ENCODE measurements around the gene OR3A3.
"Not testable (repeated sequence)": the region's sequence is repeated elsewhere in the genome, so short reads cannot be mapped to it uniquely, and the experiment has no call there.

OR3A3 gene

DNA sequence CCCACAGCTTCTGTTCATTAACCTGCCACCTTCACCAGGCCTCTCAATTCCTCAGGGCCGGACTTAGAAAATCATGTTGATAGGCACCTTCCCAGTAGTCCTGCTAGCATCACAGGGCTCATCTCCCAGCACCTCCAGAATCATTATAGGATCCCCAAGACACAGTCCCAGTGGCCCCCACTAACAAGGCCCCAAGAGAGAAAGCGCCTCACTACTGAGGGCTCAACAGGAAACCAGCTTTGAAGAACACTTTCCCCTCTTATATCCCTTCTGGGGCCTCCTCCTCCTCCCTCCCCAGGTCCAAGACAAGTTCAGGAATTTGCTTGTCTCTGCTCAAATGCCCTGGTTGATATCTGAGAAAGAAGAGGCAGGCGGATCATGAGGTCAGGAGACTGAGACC, at the start of gene OR3A3:
TSS of gene OR3A3 (plus strand) at position 301 of the 400 bp plus-strand sequence.
- in situ Hi-C loops (cut with MboI; ENCODE audit: low sequenced_read_pairs), result no loop called here

DNA sequence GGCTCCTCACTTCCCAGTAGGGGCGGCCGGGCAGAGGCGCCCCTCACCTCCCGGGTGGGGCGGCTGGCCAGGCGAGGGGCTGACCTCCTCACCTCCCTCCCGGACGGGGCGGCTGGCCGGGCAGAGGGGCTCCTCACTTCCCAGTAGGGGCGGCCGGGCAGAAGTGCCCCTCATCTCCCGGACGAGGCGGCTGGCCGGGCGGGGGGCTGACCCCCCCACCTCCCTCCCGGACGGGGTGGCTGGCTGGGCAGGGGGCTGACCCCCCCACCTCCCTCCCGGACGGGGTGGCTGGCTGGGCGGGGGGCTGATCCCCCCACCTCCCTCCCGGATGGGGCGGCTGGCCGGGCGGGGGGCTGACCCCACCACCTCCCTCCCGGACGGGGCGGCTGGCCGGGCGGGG, 40.0 kb upstream of the OR3A3 start:
- in situ Hi-C loops (cut with MboI; ENCODE audit: low sequenced_read_pairs), result not testable (repeated sequence)

DNA sequence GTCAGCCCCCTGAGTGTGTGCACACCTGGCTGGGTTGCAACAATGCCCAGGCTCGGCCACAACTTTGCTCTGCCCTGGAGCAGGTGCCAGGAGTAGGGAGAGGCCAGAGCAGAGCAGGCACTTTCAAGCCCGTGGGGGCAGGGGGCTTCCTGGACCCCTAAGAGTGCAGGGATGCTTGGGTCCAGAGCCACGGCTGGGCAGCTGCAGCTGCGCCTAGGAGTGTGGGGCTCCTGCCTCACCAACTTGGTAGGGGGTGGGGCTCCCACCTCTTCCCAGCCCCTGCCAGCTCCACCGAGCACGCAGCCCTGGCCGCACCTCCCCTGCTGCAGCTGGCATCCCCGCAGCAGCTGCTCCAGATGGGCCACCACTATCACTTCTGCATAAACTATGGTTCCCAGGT, 32.8 kb upstream of the OR3A3 start:
- in situ Hi-C loops (cut with MboI; ENCODE audit: low sequenced_read_pairs), result no loop called here

DNA sequence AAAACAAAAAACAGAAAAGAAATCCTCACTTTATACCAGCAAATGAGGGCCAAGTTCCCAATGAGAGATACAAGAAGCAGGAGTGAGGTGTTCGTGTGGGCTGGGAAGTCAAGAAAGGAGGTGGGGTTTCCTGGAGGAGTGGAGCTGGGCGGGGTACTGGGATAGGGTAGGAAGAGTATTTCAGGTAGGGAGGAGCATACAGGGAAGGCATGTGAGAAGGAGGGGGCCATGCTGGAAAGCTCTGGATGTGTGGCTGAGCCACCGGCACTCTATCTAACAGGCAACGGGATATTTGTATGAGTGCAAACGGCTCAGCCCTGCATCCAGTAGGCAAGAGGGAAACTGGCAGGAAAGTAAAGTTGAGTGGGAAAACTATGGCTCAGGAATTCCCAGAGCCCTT, 29.2 kb upstream of the OR3A3 start:
- in situ Hi-C loops (cut with MboI; ENCODE audit: low sequenced_read_pairs), result no loop called here

DNA sequence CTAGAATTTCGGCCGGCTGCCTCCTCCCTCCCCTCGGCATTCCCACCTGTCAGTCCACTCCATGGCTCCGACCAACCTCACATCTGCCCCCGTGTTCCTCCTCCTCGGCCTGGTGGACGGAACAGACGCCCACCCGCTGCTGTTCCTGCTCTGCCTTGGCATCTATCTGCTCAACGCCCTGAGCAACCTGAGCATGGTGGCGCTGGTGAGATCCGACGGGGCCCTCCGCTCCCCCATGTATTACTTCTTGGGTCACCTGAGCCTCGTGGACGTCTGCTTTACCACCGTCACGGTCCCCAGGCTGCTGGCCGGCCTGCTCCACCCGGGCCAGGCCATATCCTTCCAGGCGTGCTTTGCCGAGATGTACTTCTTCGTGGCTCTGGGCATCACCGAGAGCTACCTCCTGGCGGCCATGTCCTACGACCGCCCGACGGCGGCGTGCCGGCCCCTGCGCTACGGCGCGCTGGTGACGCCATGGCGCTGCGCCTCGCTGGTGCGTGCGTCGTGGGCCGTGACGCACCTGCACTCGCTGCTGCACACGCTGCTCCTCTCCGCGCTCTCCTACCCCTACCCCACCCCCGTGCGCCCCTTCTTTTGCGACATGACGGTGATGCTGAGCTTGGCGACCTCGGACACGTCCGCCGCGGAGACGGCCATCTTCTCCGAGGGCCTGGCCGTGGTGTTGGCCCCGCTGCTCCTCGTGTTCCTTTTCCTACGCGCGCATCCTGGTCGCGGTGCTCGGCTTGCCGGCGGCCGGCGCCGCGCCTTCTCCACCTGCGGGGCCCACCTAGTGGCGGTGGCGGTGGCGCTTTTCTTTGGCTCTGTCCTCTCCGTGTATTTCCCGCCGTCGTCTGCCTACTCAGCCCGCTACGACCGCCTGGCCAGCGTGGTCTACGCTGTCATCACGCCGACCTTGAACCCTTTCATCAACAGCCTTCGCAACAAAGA, 25.0 kb upstream of the OR3A3 start, which contains the start of gene OR3A2:
TSS of gene OR3A2 (minus strand) at position 440 of the 948 bp plus-strand sequence.
- in situ Hi-C loops (cut with MboI; ENCODE audit: low sequenced_read_pairs), result no loop called here

DNA sequence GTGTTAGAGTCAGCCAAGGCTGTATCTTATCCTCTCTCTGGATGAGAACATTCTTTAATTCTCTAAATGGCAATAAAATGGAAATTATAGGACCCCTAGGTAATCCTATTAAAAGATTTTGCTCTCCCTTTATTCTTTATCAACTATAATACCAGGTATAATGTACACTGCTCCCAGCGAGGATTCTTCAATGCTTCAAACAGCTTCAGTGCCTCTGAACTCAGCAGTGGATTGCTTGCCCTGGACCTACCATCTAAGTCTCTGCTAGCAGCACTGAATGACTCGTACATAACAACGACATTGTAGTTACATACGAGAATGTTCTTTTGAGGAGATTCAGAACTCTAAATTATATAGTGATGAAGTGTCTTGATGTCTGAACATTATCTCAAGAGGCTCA, 21.4 kb upstream of the OR3A3 start:
- in situ Hi-C loops (cut with MboI; ENCODE audit: low sequenced_read_pairs), result no loop called here

DNA sequence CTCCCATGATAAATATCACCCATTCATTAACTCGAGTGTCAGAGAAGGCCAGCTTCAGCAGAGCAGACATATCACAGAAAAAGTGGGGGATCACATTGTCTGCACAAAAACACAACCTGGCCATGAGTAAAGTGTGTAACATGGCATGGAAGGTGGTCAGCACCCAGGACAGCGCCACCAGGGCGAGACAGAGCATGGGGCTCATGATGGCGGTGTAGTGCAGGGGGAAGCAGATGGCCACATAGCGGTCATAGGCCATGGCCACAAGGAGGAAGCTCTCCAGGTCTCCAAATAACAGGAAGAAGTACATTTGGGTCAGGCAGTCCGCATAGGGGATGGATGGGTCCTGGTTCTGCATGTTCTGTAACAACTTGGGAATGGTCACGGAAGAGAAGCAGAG, 13.4 kb upstream of the OR3A3 start:
- in situ Hi-C loops (cut with MboI; ENCODE audit: low sequenced_read_pairs), result not testable (repeated sequence)

DNA sequence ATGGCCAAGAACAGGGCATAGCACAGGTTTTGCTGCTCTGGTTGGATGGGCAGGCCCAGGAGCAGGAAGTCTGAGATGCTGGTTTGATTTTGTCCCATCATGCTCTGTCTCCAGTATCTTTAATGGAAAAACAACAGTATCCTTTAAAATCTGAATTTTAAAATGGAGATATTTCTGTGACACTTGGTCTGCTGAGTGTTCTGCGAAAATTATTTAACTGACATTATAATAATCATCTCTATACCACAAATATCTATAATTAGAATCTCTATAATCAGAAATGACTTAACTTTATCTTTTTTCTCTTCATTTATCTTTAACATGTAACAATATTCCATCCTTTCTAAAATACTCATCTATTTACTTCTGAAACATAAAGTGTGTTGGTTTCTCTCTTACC, 12.9 kb upstream of the OR3A3 start, which contains the start of gene OR1E1:
TSS of gene OR1E1 (minus strand) at position 101 of the 400 bp plus-strand sequence. CDS start at position 101, 0 bp downstream.
- in situ Hi-C loops (cut with MboI; ENCODE audit: low sequenced_read_pairs), result no loop called here

DNA sequence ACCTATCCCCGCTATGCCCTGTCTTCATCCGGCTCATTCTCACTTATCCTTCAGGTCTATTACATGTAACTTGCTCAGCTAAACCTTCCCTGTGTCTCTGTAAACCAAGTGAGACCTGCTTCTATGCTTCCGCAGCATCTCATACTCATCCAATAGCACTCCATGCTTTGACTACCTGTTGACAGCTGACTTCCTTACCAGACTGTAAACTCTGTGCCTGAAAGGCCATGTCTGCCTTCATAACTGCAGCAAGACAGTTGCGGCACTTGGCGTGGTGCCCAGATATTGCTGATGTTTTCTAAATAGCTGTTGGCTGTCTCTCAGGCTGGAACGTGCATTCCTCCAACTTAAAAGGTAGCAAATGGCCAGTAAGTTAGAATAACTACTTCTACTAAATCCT, 11.1 kb upstream of the OR3A3 start:
- in situ Hi-C loops (cut with MboI; ENCODE audit: low sequenced_read_pairs), result no loop called here

DNA sequence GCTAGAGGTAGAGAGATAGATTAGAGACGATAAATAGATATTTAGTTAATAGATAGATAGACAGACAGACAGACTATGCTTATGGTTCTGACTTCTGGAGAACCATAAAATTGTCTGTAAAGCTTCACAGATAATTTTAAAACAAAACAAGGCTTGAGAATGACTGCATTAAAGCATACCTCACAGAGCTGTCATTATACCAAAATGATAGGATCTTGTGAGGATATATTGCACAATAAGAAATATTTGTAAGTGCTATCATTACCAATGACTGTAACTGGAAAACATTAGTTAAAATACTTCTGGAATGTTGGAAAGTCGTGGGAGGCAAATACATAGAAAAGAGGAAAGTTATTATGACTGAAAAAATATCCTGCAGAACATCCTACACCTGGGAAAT, 9.4 kb upstream of the OR3A3 start:
- in situ Hi-C loops (cut with MboI; ENCODE audit: low sequenced_read_pairs), result no loop called here

DNA sequence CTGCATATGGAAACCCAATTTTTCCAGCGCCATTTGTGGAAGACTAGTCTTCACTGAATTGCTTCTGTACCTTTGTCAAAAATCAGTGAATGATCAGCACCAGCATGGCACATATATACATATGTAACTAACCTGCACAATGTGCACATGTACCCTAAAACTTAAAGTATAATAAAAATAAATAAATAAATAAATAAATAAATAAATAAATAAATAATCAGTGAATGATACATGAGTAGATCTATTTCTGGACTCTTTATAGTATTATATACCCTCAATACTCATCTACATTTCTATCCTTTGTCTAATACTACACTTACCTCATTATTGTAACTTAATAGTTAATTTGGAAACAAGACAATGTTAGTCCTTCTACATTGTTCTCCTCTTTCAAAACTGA, 7.3 kb upstream of the OR3A3 start:
- in situ Hi-C loops (cut with MboI; ENCODE audit: low sequenced_read_pairs), result not testable (repeated sequence)

DNA sequence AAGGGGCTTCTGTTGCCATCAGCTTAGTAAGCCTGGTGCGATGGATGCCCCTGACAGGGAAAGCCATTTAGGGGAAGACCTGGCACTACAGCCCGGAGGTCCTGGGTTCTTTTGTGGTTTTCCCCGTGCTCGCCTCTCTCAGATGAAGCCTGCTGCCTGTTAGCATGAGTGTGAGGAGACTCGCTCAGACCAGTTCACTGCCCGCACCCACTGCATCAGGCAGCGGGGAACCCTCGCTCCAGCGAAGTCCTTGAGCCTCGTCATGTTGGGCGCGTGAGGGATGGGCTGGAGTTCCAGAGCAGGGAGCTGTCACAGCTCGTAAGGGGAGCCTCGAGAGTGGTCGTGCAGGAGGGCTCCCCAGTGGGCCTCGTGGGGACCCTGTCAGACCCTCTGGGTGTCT, 1.0 kb downstream of the OR3A3 start:
- in situ Hi-C loops (cut with MboI; ENCODE audit: low sequenced_read_pairs), result not testable (repeated sequence)

DNA sequence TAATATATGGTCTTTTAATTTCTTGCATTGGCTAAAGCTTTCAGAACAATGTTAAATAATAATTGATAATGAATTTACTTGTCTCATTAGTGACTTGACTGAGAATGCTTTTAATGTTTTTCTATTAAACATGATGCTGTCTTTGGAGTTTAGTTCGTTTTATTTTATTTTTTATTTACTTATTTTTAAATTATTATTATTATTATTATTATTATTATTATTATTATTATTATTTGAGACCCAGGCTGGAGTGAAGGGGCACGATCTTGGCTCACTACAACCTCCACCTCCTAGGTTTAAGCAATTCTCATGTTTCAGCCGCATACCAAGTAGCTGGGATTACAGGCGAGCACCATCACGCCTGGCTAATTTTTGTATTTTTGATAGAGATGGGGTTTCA, 4.4 kb downstream of the OR3A3 start:
- in situ Hi-C loops (cut with MboI; ENCODE audit: low sequenced_read_pairs), result no loop called here

DNA sequence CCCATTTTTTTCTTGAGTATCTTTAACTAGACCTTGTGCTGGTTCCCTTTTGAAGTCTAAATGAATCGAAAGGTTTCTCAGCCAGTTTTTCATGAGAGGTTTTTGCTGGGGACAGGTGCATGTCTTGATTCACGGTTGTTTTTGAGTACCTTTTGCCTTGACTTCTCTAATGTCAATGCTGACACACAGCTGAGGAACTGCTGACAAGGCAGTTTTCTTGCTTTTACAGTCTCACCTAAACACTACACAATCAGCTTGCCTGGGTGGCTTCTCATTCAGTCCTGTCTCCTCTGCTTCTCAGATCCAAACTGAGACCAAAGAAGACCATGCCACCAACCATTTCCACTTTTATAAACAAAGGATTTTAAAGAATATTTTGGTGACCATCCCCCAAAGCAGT, 7.1 kb downstream of the OR3A3 start:
- in situ Hi-C loops (cut with MboI; ENCODE audit: low sequenced_read_pairs), result no loop called here

DNA sequence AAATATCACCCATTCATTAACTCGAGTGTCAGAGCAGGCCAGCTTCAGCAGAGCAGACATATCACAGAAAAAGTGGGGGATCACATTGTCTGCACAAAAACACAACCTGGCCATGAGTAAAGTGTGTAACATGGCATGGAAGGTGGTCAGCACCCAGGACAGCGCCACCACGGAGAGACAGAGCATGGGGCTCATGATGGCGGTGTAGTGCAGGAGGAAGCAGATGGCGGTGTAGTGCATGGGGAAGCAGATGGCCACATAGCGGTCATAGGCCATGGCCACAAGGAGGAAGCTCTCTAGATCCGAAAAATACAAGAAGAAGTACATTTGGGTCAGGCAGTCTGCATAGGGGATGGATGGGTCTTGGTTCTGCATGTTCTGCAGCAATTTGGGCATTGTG, 22.0 kb downstream of the OR3A3 start:
- in situ Hi-C loops (cut with MboI; ENCODE audit: low sequenced_read_pairs), result not testable (repeated sequence)

DNA sequence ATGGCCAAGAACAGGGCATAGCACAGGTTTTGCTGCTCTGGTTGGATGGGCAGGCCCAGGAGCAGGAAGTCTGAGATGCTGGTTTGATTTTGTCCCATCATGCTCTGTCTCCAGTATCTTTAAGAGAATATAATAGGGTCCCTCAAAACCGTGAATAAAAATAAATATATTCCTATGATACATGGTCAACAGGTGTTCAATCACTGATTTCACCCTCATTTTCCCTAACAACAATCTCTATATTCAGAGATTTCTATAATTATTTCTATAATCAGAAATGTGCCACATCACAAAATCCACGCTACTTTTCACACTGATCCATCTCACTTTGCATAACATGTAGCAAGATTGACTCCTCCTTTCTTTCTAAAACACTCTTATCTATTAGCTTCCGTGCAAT, 22.6 kb downstream of the OR3A3 start, which contains the start of gene OR1E2:
TSS of gene OR1E2 (minus strand) at position 101 of the 400 bp plus-strand sequence. CDS start at position 101, 0 bp downstream.
- in situ Hi-C loops (cut with MboI; ENCODE audit: low sequenced_read_pairs), result no loop called here

DNA sequence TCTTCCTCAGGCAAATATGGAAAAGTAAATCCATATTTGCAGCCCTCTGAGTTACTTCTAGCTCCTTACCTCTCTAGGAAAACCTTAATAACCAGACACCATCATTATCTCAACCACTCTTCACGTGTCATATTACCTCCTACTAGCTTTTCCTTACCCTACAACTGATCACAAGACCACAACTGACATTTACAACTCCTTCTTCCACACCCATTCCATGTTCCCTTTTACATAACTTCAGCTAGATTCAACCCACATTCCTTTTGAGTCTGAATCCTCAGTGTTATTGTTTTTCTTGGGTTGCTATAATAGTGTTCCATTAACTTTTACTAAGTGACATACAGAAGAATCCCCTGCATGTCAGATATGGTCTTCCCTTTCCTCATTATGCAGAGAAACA, 27.2 kb downstream of the OR3A3 start:
- in situ Hi-C loops (cut with MboI; ENCODE audit: low sequenced_read_pairs), result no loop called here

DNA sequence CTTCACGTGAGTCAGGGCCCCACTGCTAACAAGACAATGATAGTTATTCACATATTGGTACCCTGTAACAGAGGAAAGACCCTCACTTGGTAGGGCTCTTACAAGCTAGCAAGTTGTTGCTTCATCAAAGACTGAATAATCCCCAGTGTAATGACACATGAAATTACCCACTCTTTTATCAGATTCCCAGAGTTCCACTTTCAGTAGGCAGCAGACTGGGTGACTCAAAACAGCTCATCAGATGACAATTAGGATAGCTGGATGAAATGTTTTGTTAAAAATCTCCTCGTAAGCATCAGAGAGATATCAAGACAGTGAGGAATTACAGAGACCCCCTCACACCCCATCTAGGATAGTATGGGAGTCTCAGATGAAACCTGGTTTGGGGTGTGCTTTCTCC, 29.3 kb downstream of the OR3A3 start:
- in situ Hi-C loops (cut with MboI; ENCODE audit: low sequenced_read_pairs), result no loop called here

DNA sequence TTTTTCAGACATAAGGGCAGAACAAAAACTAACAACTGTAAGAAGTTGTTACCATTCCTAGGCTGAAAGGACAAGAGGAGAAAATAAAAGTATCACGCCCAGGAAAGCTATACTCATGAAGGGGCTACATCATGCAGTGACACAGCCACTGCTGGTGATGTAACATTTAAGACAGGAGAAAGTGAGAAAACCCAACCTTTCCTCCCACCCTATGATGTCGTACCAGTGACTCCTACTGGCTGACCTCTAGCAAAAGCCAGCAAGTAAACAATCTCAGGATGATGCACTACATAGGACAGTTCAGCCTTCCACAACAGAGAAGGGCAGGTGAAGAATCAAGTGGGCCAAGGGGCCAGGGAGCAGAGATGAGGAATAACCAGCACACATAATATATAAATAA, 36.5 kb downstream of the OR3A3 start:
- in situ Hi-C loops (cut with MboI; ENCODE audit: low sequenced_read_pairs), result no loop called here

DNA sequence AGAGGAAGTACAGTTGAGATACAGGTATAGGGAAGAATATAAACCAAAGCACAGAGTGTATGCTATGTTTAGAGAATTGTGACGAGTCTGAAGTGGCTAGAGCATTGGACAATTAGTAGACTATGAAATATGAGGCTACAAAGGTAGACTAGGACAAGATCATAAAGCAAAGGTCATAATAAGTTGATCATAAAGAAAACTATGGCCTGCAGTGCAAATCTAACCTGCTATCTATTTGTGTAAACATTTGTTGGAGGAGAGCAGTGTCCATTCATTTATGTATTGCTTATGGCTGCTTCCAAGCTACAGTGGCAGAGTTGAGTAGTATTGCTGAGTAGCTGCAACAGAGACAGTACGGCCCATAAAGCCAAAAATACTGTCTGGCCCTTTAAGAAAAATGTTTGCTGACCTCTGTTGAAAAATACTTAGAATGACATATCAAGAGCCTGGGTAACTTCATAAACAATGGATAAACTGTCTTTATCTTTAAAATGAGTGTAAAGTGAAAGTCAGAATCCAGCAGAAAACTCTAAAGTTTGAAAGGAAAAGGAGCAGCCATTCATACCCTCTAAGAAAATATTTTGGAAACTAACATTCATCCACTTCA, 37.0 kb downstream of the OR3A3 start:
- in situ Hi-C loops (cut with MboI; ENCODE audit: low sequenced_read_pairs), result no loop called here

DNA sequence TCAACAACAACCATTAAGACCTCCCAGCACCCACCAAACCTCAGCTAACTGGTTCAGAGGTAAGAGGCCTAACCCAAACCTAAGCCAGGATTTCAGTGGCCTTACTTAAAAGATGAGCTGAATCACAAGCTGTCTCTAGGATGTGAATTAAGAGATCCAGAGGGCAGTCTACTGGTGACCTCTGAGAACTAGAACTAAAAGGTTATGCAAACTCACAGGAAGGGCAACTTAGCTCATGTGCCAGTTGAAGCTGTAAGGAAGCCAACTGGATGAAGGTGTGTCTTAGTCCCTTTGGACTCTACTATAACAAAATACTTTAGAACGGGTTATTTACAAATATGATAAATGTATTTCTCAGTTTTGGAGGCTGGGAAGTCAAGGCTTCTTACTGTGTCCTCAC, 55.2 kb downstream of the OR3A3 start:
- in situ Hi-C loops (cut with MboI; ENCODE audit: low sequenced_read_pairs), result not testable (repeated sequence)

DNA sequence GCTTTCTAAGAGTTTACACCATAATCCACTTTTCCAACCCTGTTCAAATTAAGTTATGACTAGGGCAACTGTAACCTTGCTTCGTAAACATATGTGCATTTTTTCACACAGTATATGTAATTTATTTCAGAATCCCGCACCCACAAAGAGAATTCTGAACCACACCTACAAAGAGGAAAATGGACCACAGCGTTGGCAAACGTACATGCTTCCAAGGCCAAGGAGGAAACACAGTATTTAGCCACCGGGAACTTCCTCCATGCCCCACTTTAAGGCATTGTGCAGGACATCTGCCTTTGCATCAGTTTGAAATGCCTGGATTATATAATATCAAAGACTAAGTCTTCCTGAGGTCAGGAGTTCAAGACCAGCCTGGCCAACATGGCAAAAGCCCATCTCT, 58.4 kb downstream of the OR3A3 start:
- in situ Hi-C loops (cut with MboI; ENCODE audit: low sequenced_read_pairs), result no loop called here
